Neural progenitor cell (in vitro differentiated cells): ENCODE results near the gene HUS1.

Experiments
- CTCF ChIP-seq: fragments of 200-600 bp; sonication (generic); IDR thresholded peaks from 2 replicates; pipeline ENCODE4 v1.5.1; 2017; ENCODE audit warnings: antibody characterized with exemption, mild to moderate bottlenecking
- EZH2 ChIP-seq: fragments of 200-600 bp; sonication (generic); IDR thresholded peaks from 2 replicates; pipeline ENCODE4 v1.6.1; 2017; ENCODE audit warnings: antibody characterized with exemption, mild to moderate bottlenecking, moderate library complexity
- EZH2phosphoT487 ChIP-seq: fragments of 200-600 bp; sonication (generic); IDR thresholded peaks from 2 replicates; pipeline ENCODE4 v1.6.1; 2017; ENCODE audit warnings: antibody characterized with exemption

- no peak for TF ChIP-seq CTCF
- no peak for TF ChIP-seq EZH2
- no peak for TF ChIP-seq EZH2phosphoT487
These were observed 5.7 kb downstream of the HUS1 start for GRCh38 chr7:47973739-47974138.
